Sigmoid colon (tissue), 7 donors: Measurements from ENCODE around the gene SPNS1. TPM values are rescaled to one million over a fixed set of nuclear protein-coding genes. Genes with fewer than 3 reads are reported as not detected.

Source experiments
- DNase-seq: peaks from one replicate; pipeline ENCODE4 v3.0.0-alpha.2; 2019
- H3K27ac ChIP-seq, 4 donors: fragments of 200-600 bp; sonication (generic); one replicate each; pipeline ENCODE4 v1.5.1; 2016 to 2019; ENCODE audit warnings: mild to moderate bottlenecking in 1 of 4
- H3K27me3 ChIP-seq, 3 donors: fragments of 200-600 bp; sonication (generic); one replicate each; pipeline ENCODE4 v1.5.1; 2019; ENCODE audit warnings: mild to moderate bottlenecking in 1 of 3
- H3K36me3 ChIP-seq, 4 donors: fragments of 200-600 bp; sonication (generic); one replicate each; pipeline ENCODE4 v1.5.1; 2016 to 2019
- H3K4me1 ChIP-seq, 4 donors: fragments of 200-600 bp; sonication (generic); one replicate each; pipeline ENCODE4 v1.5.1; 2017 to 2019
- H3K4me3 ChIP-seq, 4 donors: fragments of 200-600 bp; sonication (generic); one replicate each; pipeline ENCODE4 v1.5.1; 2017 to 2019; ENCODE audit warnings: mild to moderate bottlenecking in 2 of 4, moderate library complexity in 1 of 4
- H3K9me3 ChIP-seq, 4 donors: fragments of 200-600 bp in 3 of 4; sonication (generic) in 3 of 4; one replicate each; pipeline versions ENCODE4 v1.5.1 to v1.6.1; 2013 to 2019
- CTCF ChIP-seq, 4 experiments: fragments of 450-650 bp in 3 of 4; fragments of 200-600 bp in 1 of 4; IDR thresholded peaks; one replicate each; pipeline ENCODE4 v1.5.1; 2016 to 2019; ENCODE audit warnings: antibody characterized with exemption in 4 of 4, mild to moderate bottlenecking in 3 of 4, moderate library complexity in 2 of 4
- EP300 ChIP-seq, 4 donors: sonication (generic); formaldehyde crosslinking; IDR thresholded peaks; one replicate each; pipeline ENCODE4 v1.6.1; 2017; ENCODE audit warnings: antibody characterized with exemption in 4 of 4
- POLR2A ChIP-seq, 2 donors: fragments of 450-650 bp; IDR thresholded peaks; one replicate each; pipeline ENCODE4 v1.6.1; 2016; ENCODE audit warnings: antibody characterized with exemption in 2 of 2, mild to moderate bottlenecking in 2 of 2, moderate library complexity in 2 of 2
- POLR2AphosphoS5 ChIP-seq, 4 donors: sonication (generic); formaldehyde crosslinking; IDR thresholded peaks; one replicate each; pipeline ENCODE4 v1.6.1; 2017; ENCODE audit warnings: antibody characterized with exemption in 4 of 4
- WGBS, 2 donors: extraction: QIAGEN DNeasy Blood & Tissue Kit; methylation state at CpG; one replicate each; pipeline ENCODE4 v1.1.7; 2013; 5-methylcytosine and 5-hydroxymethylcytosine counted together
- intact Hi-C: fragments of 100-400 bp; cut with DNase I; formaldehyde crosslinking; loops from one replicate; pipeline ENCODE4 v1.15.1; 2023
- polyA plus RNA-seq, 3 donors: library from polyadenylated mRNA; stranded (reverse); fragments of 200-250 nt; gene quantifications; one replicate each; pipeline ENCODE4 v1.2.3, GENCODE V29; 2013
- total RNA-seq, 4 donors: library from RNA; depleted of rRNA; stranded (reverse); fragments of >200 nt; gene quantifications; one replicate each; pipeline ENCODE4 v1.1.0, GENCODE V29; 2016
- donor health status: healthy with polysubstance abuse.
- donor health status: Bipolar disorder and iron deficiency.
- donor health status: healthy.

SPNS1 gene
- total and polyA plus RNA-seq, 7 donors: 6.6 to 40.2 (median 14.5) TPM

GRCh38 chr16:28986492-28986891 is 11.9 kb downstream of the SPNS1 start:
- DNase-seq: no peak
- TF ChIP-seq EP300 (IDR thresholded peaks at IDR 0.05) (no peak), POLR2AphosphoS5 (IDR thresholded peaks at IDR 0.05) (no peak), POLR2A (IDR thresholded peaks at IDR 0.05) (no peak), CTCF (IDR thresholded peaks at IDR 0.05) (no peak)
- Histone ChIP-seq H3K9me3 (peaks cover 0 to 4% (median 3%) of the 10 kb centered on the region in 4 donors), H3K4me3 (no peak overlapping the region), H3K27ac (no peak overlapping the region), H3K27me3 (no peaks in the 10 kb centered on the region), H3K36me3 (peaks cover 0 to 89% (median 36%) of the 10 kb centered on the region in 4 donors), H3K4me1 (no peaks in the 10 kb centered on the region)
- WGBS, 2 donors: 84 to 96% methylated on average over 13 of the region's 13 CpGs
- intact Hi-C loops: no loop called here

- H3K27me3 ChIP-seq: no peaks in the 10 kb centered on the region
- peaks cover 0 to 4% (median 3%) of the 10 kb centered on the region in 4 donors for H3K9me3 ChIP-seq
- 86 to 90% methylated on average over 4 of the region's 4 CpGs for WGBS, 2 donors
- DNase-seq: no peak
- H3K4me1 ChIP-seq: no peaks in the 10 kb centered on the region
- no peak for TF ChIP-seq CTCF (IDR thresholded peaks at IDR 0.05)
- TF ChIP-seq POLR2AphosphoS5 (IDR thresholded peaks at IDR 0.05): no peak
- TF ChIP-seq POLR2A (IDR thresholded peaks at IDR 0.05): no peak
- TF ChIP-seq EP300 (IDR thresholded peaks at IDR 0.05): no peak
- no peak overlapping the region for H3K27ac ChIP-seq
- H3K4me3 ChIP-seq: no peak overlapping the region
- intact Hi-C loops: no loop called here
- H3K36me3 ChIP-seq: peaks cover 0 to 81% (median 28%) of the 10 kb centered on the region in 4 donors
These were observed 12.7 kb downstream of the SPNS1 start for GRCh38 chr16:28987170-28987853.

GRCh38 chr16:28989363-28989762 is 14.8 kb downstream of the SPNS1 start:
- Histone ChIP-seq H3K27ac (no peak overlapping the region), H3K4me3 (no peak overlapping the region), H3K9me3 (peaks cover 0 to 4% (median 3%) of the 10 kb centered on the region in 4 donors), H3K27me3 (no peaks in the 10 kb centered on the region), H3K36me3 (peaks cover 0 to 60% (median 11%) of the 10 kb centered on the region in 4 donors), H3K4me1 (no peaks in the 10 kb centered on the region)
- intact Hi-C loops: no loop called here
- DNase-seq: no peak
- 93% methylated on average over 14 of the region's 14 CpGs for WGBS, 2 donors
- TF ChIP-seq CTCF (IDR thresholded peaks at IDR 0.05): no peak
- TF ChIP-seq POLR2A (IDR thresholded peaks at IDR 0.05): no peak
- TF ChIP-seq EP300 (IDR thresholded peaks at IDR 0.05): no peak
- TF ChIP-seq POLR2AphosphoS5 (IDR thresholded peaks at IDR 0.05): no peak

GRCh38 chr16:28990375-28991040 is 15.9 kb downstream of the SPNS1 start:
- intact Hi-C loops: no loop called here
- Histone ChIP-seq H3K36me3 (peaks cover 0 to 49% (median 10%) of the 10 kb centered on the region in 4 donors), H3K4me3 (no peak overlapping the region), H3K9me3 (peaks cover 0 to 4% (median 3%) of the 10 kb centered on the region in 4 donors), H3K27ac (no peak overlapping the region), H3K27me3 (no peaks in the 10 kb centered on the region), H3K4me1 (no peaks in the 10 kb centered on the region)
- DNase-seq: no peak
- TF ChIP-seq CTCF (IDR thresholded peaks at IDR 0.05) (no peak), EP300 (IDR thresholded peaks at IDR 0.05) (no peak), POLR2AphosphoS5 (IDR thresholded peaks at IDR 0.05) (no peak), POLR2A (IDR thresholded peaks at IDR 0.05) (no peak)
- 75 to 88% methylated on average over 11 of the region's 11 CpGs for WGBS, 2 donors
